Endothelial cell of umbilical vein (primary cell): ENCODE measurements around the gene BAG2. TPM values are rescaled to one million over a fixed set of nuclear protein-coding genes. Genes with fewer than 3 reads are reported as not detected.

Experiments
- BruUV-seq: library from RNA; stranded (reverse); fragments of 400-500 nt; replicated peaks from 2 replicates; lab custom pipeline; 2021; lab: Mats Ljungman, UMichigan
- CTCF ChIA-PET: fragments of 300-600, 350-600 bp; sonication (Branson Sonifier 250); formaldehyde crosslinking; loops from one replicate; lab custom pipeline; 2021; ENCODE audit warnings: antibody characterized with exemption, inconsistent platforms; lab: Charles Lee
- POLR2A ChIA-PET: fragments of 300-600, 350-600 bp; sonication (Branson Sonifier 250); formaldehyde crosslinking; loops from one replicate; lab custom pipeline; 2021; ENCODE audit warnings: antibody characterized with exemption, inconsistent platforms; lab: Charles Lee
- DNase-seq: peaks from one replicate; pipeline ENCODE4 v3.0.0-alpha.2; 2011; ENCODE audit warnings: low read depth, low spot score
- FAIRE-seq: peaks from 2 replicates; lab custom pipeline; 2011; peaks lifted over from hg19 to GRCh38; lab: Jason Lieb, UNC
- H2AFZ ChIP-seq: 2 replicates; pipeline ENCODE4 v1.6.0; 2012; ENCODE audit warnings: low read depth, low read length, control low read depth, inconsistent platforms
- H3K27ac ChIP-seq: 2 replicates; pipeline ENCODE4 v1.5.1; 2011; ENCODE audit warnings: low read depth, mild to moderate bottlenecking, control low read depth, low read length, moderate library complexity; ENCODE audit not compliant: insufficient read depth
- H3K27me3 ChIP-seq, 2 experiments: 2 replicates each; pipeline versions ENCODE4 v1.6.0 to v1.6.1; 2011; ENCODE audit warnings: low read length in 2 of 2, mixed read lengths in 1 of 2; ENCODE audit not compliant: control insufficient read depth in 2 of 2, insufficient read depth in 2 of 2
- H3K36me3 ChIP-seq, 2 experiments: 2 replicates in 1 of 2; 3 replicates in 1 of 2; pipeline ENCODE4 v1.5.1; 2011; ENCODE audit warnings: low read length in 2 of 2, mild to moderate bottlenecking in 1 of 2, moderate library complexity in 1 of 2; ENCODE audit not compliant: control insufficient read depth in 2 of 2, insufficient read depth in 2 of 2; ENCODE audit errors: extremely low read depth in 1 of 2
- H3K4me1 ChIP-seq: 3 replicates; pipeline ENCODE4 v1.5.1; 2011; ENCODE audit warnings: mild to moderate bottlenecking, low read length; ENCODE audit not compliant: control insufficient read depth, insufficient read depth; ENCODE audit errors: extremely low read depth
- H3K4me2 ChIP-seq: 2 replicates; pipeline ENCODE4 v1.6.1; 2011; ENCODE audit warnings: low read length, control low read depth, mixed read lengths; ENCODE audit not compliant: insufficient read depth
- H3K4me3 ChIP-seq, 3 experiments: fragments of 200-600 bp in 1 of 3; sonication (generic), shearing (Covaris generic) in 1 of 3; replicated peaks in 1 of 3; 2 replicates each; pipeline ENCODE4 v1.5.1; 2011 to 2016; ENCODE audit warnings: control low read depth in 3 of 3, low read length in 3 of 3, mild to moderate bottlenecking in 2 of 3, inconsistent platforms in 1 of 3, low read depth in 1 of 3, moderate library complexity in 1 of 3; ENCODE audit not compliant: insufficient read depth in 1 of 3
- H3K79me2 ChIP-seq: 2 replicates; pipeline ENCODE4 v1.6.0; 2012; ENCODE audit warnings: low read length, inconsistent platforms; ENCODE audit not compliant: control insufficient read depth, insufficient read depth
- H3K9ac ChIP-seq: replicated peaks from 2 replicates; pipeline ENCODE3; 2011; ENCODE audit warnings: low read length, control low read depth; ENCODE audit not compliant: insufficient read depth; ENCODE audit errors: extremely low read depth
- H3K9me1 ChIP-seq: replicated peaks from 3 replicates; pipeline ENCODE4 v1.6.0; 2011; ENCODE audit warnings: mild to moderate bottlenecking, low read length; ENCODE audit not compliant: control insufficient read depth, insufficient read depth; ENCODE audit errors: extremely low read depth
- H3K9me3 ChIP-seq: replicated peaks from 2 replicates; pipeline ENCODE4 v1.5.1; 2012; ENCODE audit warnings: low read length, inconsistent platforms; ENCODE audit not compliant: control insufficient read depth, insufficient read depth
- H4K20me1 ChIP-seq: replicated peaks from 2 replicates; pipeline ENCODE3; 2011; ENCODE audit warnings: mild to moderate bottlenecking, low read length; ENCODE audit not compliant: control insufficient read depth, insufficient read depth; ENCODE audit errors: extremely low read depth
- CTCF ChIP-seq, 2 donors: IDR thresholded peaks; 1 replicate in 1 of 2; 2 replicates in 1 of 2; pipeline ENCODE4 v1.5.1; 2011; ENCODE audit warnings: low read length in 2 of 2, mild to moderate bottlenecking in 2 of 2, moderate library complexity in 2 of 2, control low read depth in 1 of 2, inconsistent platforms in 1 of 2, low read depth in 1 of 2; ENCODE audit not compliant: insufficient read depth in 1 of 2; ENCODE audit errors: extremely low read depth in 1 of 2
- EZH2 ChIP-seq: IDR thresholded peaks from 2 replicates; pipeline ENCODE4 v1.6.1; 2012; ENCODE audit warnings: borderline replicate concordance, low read depth, mild to moderate bottlenecking, moderate library complexity, low read length, inconsistent platforms; ENCODE audit not compliant: severe bottlenecking
- FOS ChIP-seq: IDR thresholded peaks from 2 replicates; pipeline ENCODE4 v1.6.1; 2011; ENCODE audit warnings: mild to moderate bottlenecking, low read length, moderate library complexity, borderline replicate concordance; ENCODE audit not compliant: insufficient read depth
- GATA2 ChIP-seq: IDR thresholded peaks from 2 replicates; pipeline ENCODE4 v1.7.0; 2011; ENCODE audit warnings: low read depth, mild to moderate bottlenecking, moderate library complexity, mixed read lengths, low read length; ENCODE audit not compliant: insufficient read length, insufficient read depth
- JUN ChIP-seq: IDR thresholded peaks from 2 replicates; pipeline ENCODE4 v1.6.1; 2011; ENCODE audit warnings: borderline replicate concordance, low read depth; ENCODE audit not compliant: insufficient read length, insufficient read depth
- MAX ChIP-seq: IDR thresholded peaks from 2 replicates; pipeline ENCODE4 v1.6.1; 2011; ENCODE audit not compliant: insufficient read depth, insufficient read length
- MYC ChIP-seq: IDR thresholded peaks from one replicate; pipeline ENCODE4 v1.6.1; 2011; ENCODE audit warnings: mild to moderate bottlenecking, low read depth, low read length
- POLR2A ChIP-seq: IDR thresholded peaks from 2 replicates; pipeline ENCODE4 v1.6.1; 2012; ENCODE audit warnings: low read depth, mild to moderate bottlenecking, control low read depth, low read length
- POLR2AphosphoS5 ChIP-seq: IDR thresholded peaks from 2 replicates; pipeline ENCODE4 v1.6.1; 2012; ENCODE audit warnings: low read depth, mild to moderate bottlenecking, control low read depth, low read length, moderate library complexity; ENCODE audit not compliant: insufficient read depth
- dilution Hi-C: fragments of 300-500 bp; cut with MboI; formaldehyde crosslinking; loops from one replicate; pipeline ENCODE4 v1.15.0; 2019; ENCODE audit warnings: low sequenced_read_pairs; ENCODE audit not compliant: extremely low pct_ligation_motif_present
- intact Hi-C: fragments of 100-400 bp; cut with micrococcal nuclease; formaldehyde crosslinking; loops from one replicate; pipeline ENCODE4 v1.10.0; 2022
- polyA plus RNA-seq, 4 experiments: library from polyadenylated mRNA; depleted of rRNA in 3 of 4; stranded (reverse) in 3 of 4; unstranded in 1 of 4; fragments of >200 nt; gene quantifications; 2 replicates each; pipeline versions ENCODE4 v1.2.1 to v1.2.3, GENCODE V29; 2011 to 2012; ENCODE audit warnings: missing spikeins in 1 of 4
- total RNA-seq: library from RNA; stranded (reverse); gene quantifications from 2 replicates; pipeline ENCODE4 v1.2.3, GENCODE V29; 2021

BAG2 gene
- total and polyA plus RNA-seq, 2 donors (not counting 3 experiments of a cell fraction or from before 2014, with no cell fraction given), result 1.1 to 3.9 TPM

- H3K79me2 ChIP-seq, result no peaks in the 10 kb centered on the region
- H3K4me3 ChIP-seq, result no peak overlapping the region
- no peak for TF ChIP-seq FOS
- no peak for TF ChIP-seq EZH2
- no peak for TF ChIP-seq POLR2AphosphoS5
- TF ChIP-seq GATA2, result no peak
- TF ChIP-seq POLR2A, result no peak
- TF ChIP-seq CTCF (IDR thresholded peaks at IDR 0.05; ENCODE audit: extremely low read depth in 1 of 2, insufficient read depth in 1 of 2, low read depth in 1 of 2, low read length in 2 of 2), result no peak
- TF ChIP-seq MYC, result no peak
- TF ChIP-seq MAX, result no peak
- no peak for TF ChIP-seq JUN
- BruUV-seq, result no TSS peak
- H3K9ac ChIP-seq, result no peak overlapping the region
- H2AFZ ChIP-seq, result no peak overlapping the region
- H3K36me3 ChIP-seq, result peaks cover 3 to 9% of the 10 kb centered on the region in 2 experiments
- dilution Hi-C loops, result no loop called here
- no peaks in the 10 kb centered on the region for H3K9me3 ChIP-seq
- H3K4me1 ChIP-seq, result no peaks in the 10 kb centered on the region
- FAIRE-seq, result no peak
- H3K27ac ChIP-seq, result no peak overlapping the region
- POLR2A ChIA-PET, result no interaction called here
- CTCF ChIA-PET, result interaction anchor here (1.8 kb wide), 1 partner anchor 17 kb away, joined by 5 read pairs; no protein-coding TSS in a partner anchor
- no peaks in the 10 kb centered on the region for H4K20me1 ChIP-seq
- intact Hi-C loops, result no loop called here
- no peak for DNase-seq
- H3K4me2 ChIP-seq, result no peak overlapping the region
- no peaks in the 10 kb centered on the region for H3K27me3 ChIP-seq
- no peaks in the 10 kb centered on the region for H3K9me1 ChIP-seq
Measured at GRCh38 chr6:57147955-57148858, 23.9 kb upstream of the BAG2 start.
